Endothelial cell of umbilical vein (primary cell): Measurements from ENCODE around the gene RAB27B. TPM values are rescaled to one million over a fixed set of nuclear protein-coding genes. Genes with fewer than 3 reads are reported as not detected.

ENCODE experiments used
- BruUV-seq: library from RNA; stranded (reverse); fragments of 400-500 nt; replicated peaks from 2 replicates; lab custom pipeline; 2021; lab: Mats Ljungman, UMichigan
- CTCF ChIA-PET: fragments of 300-600, 350-600 bp; sonication (Branson Sonifier 250); formaldehyde crosslinking; loops from one replicate; lab custom pipeline; 2021; ENCODE audit warnings: antibody characterized with exemption, inconsistent platforms; lab: Charles Lee
- POLR2A ChIA-PET: fragments of 300-600, 350-600 bp; sonication (Branson Sonifier 250); formaldehyde crosslinking; loops from one replicate; lab custom pipeline; 2021; ENCODE audit warnings: antibody characterized with exemption, inconsistent platforms; lab: Charles Lee
- DNase-seq: peaks from one replicate; pipeline ENCODE4 v3.0.0-alpha.2; 2011; ENCODE audit warnings: low read depth, low spot score
- FAIRE-seq: peaks from 2 replicates; lab custom pipeline; 2011; peaks lifted over from hg19 to GRCh38; lab: Jason Lieb, UNC
- H2AFZ ChIP-seq: 2 replicates; pipeline ENCODE4 v1.6.0; 2012; ENCODE audit warnings: low read depth, low read length, control low read depth, inconsistent platforms
- H3K27ac ChIP-seq: 2 replicates; pipeline ENCODE4 v1.5.1; 2011; ENCODE audit warnings: low read depth, mild to moderate bottlenecking, control low read depth, low read length, moderate library complexity; ENCODE audit not compliant: insufficient read depth
- H3K27me3 ChIP-seq, 2 experiments: 2 replicates each; pipeline versions ENCODE4 v1.6.0 to v1.6.1; 2011; ENCODE audit warnings: low read length in 2 of 2, mixed read lengths in 1 of 2; ENCODE audit not compliant: control insufficient read depth in 2 of 2, insufficient read depth in 2 of 2
- H3K36me3 ChIP-seq, 2 experiments: 2 replicates in 1 of 2; 3 replicates in 1 of 2; pipeline ENCODE4 v1.5.1; 2011; ENCODE audit warnings: low read length in 2 of 2, mild to moderate bottlenecking in 1 of 2, moderate library complexity in 1 of 2; ENCODE audit not compliant: control insufficient read depth in 2 of 2, insufficient read depth in 2 of 2; ENCODE audit errors: extremely low read depth in 1 of 2
- H3K4me1 ChIP-seq: 3 replicates; pipeline ENCODE4 v1.5.1; 2011; ENCODE audit warnings: mild to moderate bottlenecking, low read length; ENCODE audit not compliant: control insufficient read depth, insufficient read depth; ENCODE audit errors: extremely low read depth
- H3K4me2 ChIP-seq: 2 replicates; pipeline ENCODE4 v1.6.1; 2011; ENCODE audit warnings: low read length, control low read depth, mixed read lengths; ENCODE audit not compliant: insufficient read depth
- H3K4me3 ChIP-seq, 3 experiments: fragments of 200-600 bp in 1 of 3; sonication (generic), shearing (Covaris generic) in 1 of 3; replicated peaks in 1 of 3; 2 replicates each; pipeline ENCODE4 v1.5.1; 2011 to 2016; ENCODE audit warnings: control low read depth in 3 of 3, low read length in 3 of 3, mild to moderate bottlenecking in 2 of 3, inconsistent platforms in 1 of 3, low read depth in 1 of 3, moderate library complexity in 1 of 3; ENCODE audit not compliant: insufficient read depth in 1 of 3
- H3K79me2 ChIP-seq: 2 replicates; pipeline ENCODE4 v1.6.0; 2012; ENCODE audit warnings: low read length, inconsistent platforms; ENCODE audit not compliant: control insufficient read depth, insufficient read depth
- H3K9ac ChIP-seq: replicated peaks from 2 replicates; pipeline ENCODE3; 2011; ENCODE audit warnings: low read length, control low read depth; ENCODE audit not compliant: insufficient read depth; ENCODE audit errors: extremely low read depth
- H3K9me1 ChIP-seq: replicated peaks from 3 replicates; pipeline ENCODE4 v1.6.0; 2011; ENCODE audit warnings: mild to moderate bottlenecking, low read length; ENCODE audit not compliant: control insufficient read depth, insufficient read depth; ENCODE audit errors: extremely low read depth
- H3K9me3 ChIP-seq: replicated peaks from 2 replicates; pipeline ENCODE4 v1.5.1; 2012; ENCODE audit warnings: low read length, inconsistent platforms; ENCODE audit not compliant: control insufficient read depth, insufficient read depth
- H4K20me1 ChIP-seq: replicated peaks from 2 replicates; pipeline ENCODE3; 2011; ENCODE audit warnings: mild to moderate bottlenecking, low read length; ENCODE audit not compliant: control insufficient read depth, insufficient read depth; ENCODE audit errors: extremely low read depth
- CTCF ChIP-seq, 2 donors: IDR thresholded peaks; 1 replicate in 1 of 2; 2 replicates in 1 of 2; pipeline ENCODE4 v1.5.1; 2011; ENCODE audit warnings: low read length in 2 of 2, mild to moderate bottlenecking in 2 of 2, moderate library complexity in 2 of 2, control low read depth in 1 of 2, inconsistent platforms in 1 of 2, low read depth in 1 of 2; ENCODE audit not compliant: insufficient read depth in 1 of 2; ENCODE audit errors: extremely low read depth in 1 of 2
- FOS ChIP-seq: IDR thresholded peaks from 2 replicates; pipeline ENCODE4 v1.6.1; 2011; ENCODE audit warnings: mild to moderate bottlenecking, low read length, moderate library complexity, borderline replicate concordance; ENCODE audit not compliant: insufficient read depth
- JUN ChIP-seq: IDR thresholded peaks from 2 replicates; pipeline ENCODE4 v1.6.1; 2011; ENCODE audit warnings: borderline replicate concordance, low read depth; ENCODE audit not compliant: insufficient read length, insufficient read depth
- MAX ChIP-seq: IDR thresholded peaks from 2 replicates; pipeline ENCODE4 v1.6.1; 2011; ENCODE audit not compliant: insufficient read depth, insufficient read length
- MYC ChIP-seq: IDR thresholded peaks from one replicate; pipeline ENCODE4 v1.6.1; 2011; ENCODE audit warnings: mild to moderate bottlenecking, low read depth, low read length
- POLR2A ChIP-seq: IDR thresholded peaks from 2 replicates; pipeline ENCODE4 v1.6.1; 2012; ENCODE audit warnings: low read depth, mild to moderate bottlenecking, control low read depth, low read length
- POLR2AphosphoS5 ChIP-seq: IDR thresholded peaks from 2 replicates; pipeline ENCODE4 v1.6.1; 2012; ENCODE audit warnings: low read depth, mild to moderate bottlenecking, control low read depth, low read length, moderate library complexity; ENCODE audit not compliant: insufficient read depth
- dilution Hi-C: fragments of 300-500 bp; cut with MboI; formaldehyde crosslinking; loops from one replicate; pipeline ENCODE4 v1.15.0; 2019; ENCODE audit warnings: low sequenced_read_pairs; ENCODE audit not compliant: extremely low pct_ligation_motif_present
- intact Hi-C: fragments of 100-400 bp; cut with micrococcal nuclease; formaldehyde crosslinking; loops from one replicate; pipeline ENCODE4 v1.10.0; 2022
- polyA plus RNA-seq, 4 experiments: library from polyadenylated mRNA; depleted of rRNA in 3 of 4; stranded (reverse) in 3 of 4; unstranded in 1 of 4; fragments of >200 nt; gene quantifications; 2 replicates each; pipeline versions ENCODE4 v1.2.1 to v1.2.3, GENCODE V29; 2011 to 2012; ENCODE audit warnings: missing spikeins in 1 of 4
- total RNA-seq: library from RNA; stranded (reverse); gene quantifications from 2 replicates; pipeline ENCODE4 v1.2.3, GENCODE V29; 2021

The RAB27B gene
- total and polyA plus RNA-seq, 2 donors (not counting 3 experiments of a cell fraction or from before 2014, with no cell fraction given): not detected

GRCh38 chr18:54906331-54907185, 78.3 kb downstream of the RAB27B start:
- FAIRE-seq (no peak), DNase-seq (no peak)
- Histone ChIP-seq H3K27ac (no peak overlapping the region), H3K79me2 (no peaks in the 10 kb centered on the region), H4K20me1 (no peaks in the 10 kb centered on the region), H3K4me2 (no peak overlapping the region), H3K9ac (no peak overlapping the region), H3K36me3 (no peaks in the 10 kb centered on the region), H2AFZ (no peak overlapping the region), H3K9me1 (no peaks in the 10 kb centered on the region), H3K27me3 (no peaks in the 10 kb centered on the region), H3K4me1 (no peaks in the 10 kb centered on the region), H3K9me3 (no peaks in the 10 kb centered on the region), H3K4me3 (no peak overlapping the region)
- no TSS peak for BruUV-seq
- POLR2A ChIA-PET: no interaction called here
- dilution Hi-C loops: no loop called here
- CTCF ChIA-PET: no interaction called here
- intact Hi-C loops: no loop called here
- no peak for TF ChIP-seq MYC
- no peak for TF ChIP-seq CTCF (IDR thresholded peaks at IDR 0.05; ENCODE audit: extremely low read depth in 1 of 2, insufficient read depth in 1 of 2, low read depth in 1 of 2, low read length in 2 of 2)
- TF ChIP-seq POLR2AphosphoS5: no peak
- no peak for TF ChIP-seq FOS
- TF ChIP-seq JUN: no peak
- no peak for TF ChIP-seq POLR2A
- TF ChIP-seq MAX: no peak
